GM21423 (cell line): Measurements from ENCODE around the gene NNT.
"Not testable (repeated sequence)": the region's sequence is repeated elsewhere in the genome, so short reads cannot be mapped to it uniquely, and the experiment has no call there.

Source experiments
- ATAC-seq: cut with Tn5 transposase; IDR thresholded peaks from one replicate; pipeline ENCODE4 v1.9.1; 2021; ENCODE audit warnings: mild to moderate bottlenecking, moderate library complexity; ENCODE audit not compliant: unreplicated experiment

NNT gene

DNA sequence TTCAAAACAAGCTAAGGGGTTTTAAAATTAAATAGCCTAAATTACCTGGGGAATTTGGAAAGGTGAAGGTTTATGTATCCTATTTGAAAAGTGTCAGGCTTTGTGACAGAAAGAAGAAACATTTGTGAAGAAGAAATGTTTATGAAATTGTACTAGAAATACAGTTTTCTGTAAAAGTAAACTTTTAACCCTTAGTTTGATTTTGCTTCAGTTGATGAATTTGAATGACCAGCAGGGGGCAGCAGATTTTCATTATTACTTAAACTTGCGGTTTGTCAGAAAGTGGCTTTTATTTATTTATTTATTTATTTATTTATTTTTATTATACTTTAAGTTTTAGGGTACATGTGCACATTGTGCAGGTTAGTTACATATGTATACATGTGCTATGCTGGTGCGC, 58.1 kb downstream of the NNT start:
- no peak for ATAC-seq

DNA sequence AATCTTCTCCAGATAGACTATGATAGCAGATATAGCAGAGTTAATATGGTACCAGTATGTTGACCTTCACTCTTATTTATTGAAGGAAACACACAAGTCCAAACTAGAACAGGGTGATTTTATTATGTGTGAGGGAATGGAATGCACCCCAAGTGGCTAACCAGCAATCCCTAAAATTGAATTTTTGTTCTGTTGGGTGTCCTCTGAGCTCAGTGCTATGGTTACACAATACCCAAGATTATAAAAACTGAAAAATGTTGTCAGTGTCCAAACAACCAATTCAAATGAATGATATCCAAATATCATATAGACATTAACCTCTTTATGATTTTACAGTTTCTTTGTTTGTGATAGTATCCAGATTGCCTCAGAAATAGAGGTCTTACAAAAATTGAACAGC, 60.9 kb downstream of the NNT start:
- ATAC-seq: no peak

DNA sequence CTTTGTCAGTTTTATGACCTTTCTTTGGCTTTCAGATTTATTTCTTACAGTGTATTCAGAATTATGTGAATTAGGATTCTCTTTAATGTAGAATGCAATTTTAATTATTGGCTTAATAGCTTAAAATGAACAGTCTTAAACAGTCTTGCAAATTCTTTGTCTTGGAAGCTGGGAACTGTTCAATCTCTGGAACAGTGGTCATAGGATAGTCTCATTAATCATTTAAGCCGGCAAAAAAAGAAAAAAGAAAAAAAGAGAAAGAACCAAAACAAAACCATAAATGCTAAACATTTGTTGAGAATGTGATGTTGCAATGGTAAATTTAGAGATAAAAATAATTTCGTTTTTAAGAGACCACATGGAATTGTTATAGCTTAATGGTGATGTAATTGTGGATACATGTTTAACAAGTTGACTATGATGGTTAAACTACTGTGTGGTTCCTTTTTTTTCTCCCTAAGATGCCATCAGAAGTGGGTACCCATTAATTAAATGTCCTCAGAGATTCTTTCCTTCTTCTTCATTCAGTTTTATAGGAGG, 61.6 kb downstream of the NNT start:
- no peak for ATAC-seq

DNA sequence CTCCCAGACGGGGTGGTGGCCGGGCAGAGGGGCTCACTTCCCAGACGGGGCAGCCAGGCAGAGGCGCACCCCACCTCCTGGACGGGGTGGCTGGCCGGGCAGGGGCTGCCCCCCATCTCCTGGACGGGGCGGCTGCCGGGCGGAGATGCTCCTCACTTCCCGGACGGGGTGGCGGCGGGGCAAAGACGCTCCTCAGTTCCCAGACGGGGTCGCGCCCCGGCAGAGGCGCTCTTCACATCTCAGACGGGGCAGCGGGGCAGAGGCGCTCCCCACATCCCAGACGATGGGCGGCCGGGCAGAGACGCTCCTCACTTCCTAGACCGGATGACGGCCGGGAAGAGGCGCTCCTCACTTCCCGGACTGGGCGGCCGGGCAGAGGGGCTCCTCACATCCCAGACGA, 62.8 kb downstream of the NNT start:
- not testable (repeated sequence) for ATAC-seq

- not testable (repeated sequence) for ATAC-seq
Measured at GRCh38 chr5:43666728-43667127, 63.7 kb downstream of the NNT start.

DNA sequence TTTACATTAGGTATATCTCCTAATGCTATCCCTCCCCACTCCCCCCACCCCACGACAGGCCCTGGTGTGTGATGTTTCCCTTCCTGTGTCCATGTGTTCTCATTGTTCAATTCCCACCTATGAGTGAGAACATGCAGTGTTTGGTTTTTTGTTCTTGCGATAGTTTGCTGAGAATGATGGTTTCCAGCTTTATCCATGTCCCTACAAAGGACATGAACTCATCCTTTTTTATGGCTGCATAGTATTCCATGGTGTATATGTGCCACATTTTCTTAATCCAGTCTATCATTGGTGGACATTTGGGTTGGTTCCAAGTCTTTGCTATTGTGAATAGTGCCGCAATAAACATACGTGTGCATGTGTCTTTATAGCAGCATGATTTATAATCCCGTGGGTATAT, 64.4 kb downstream of the NNT start:
- ATAC-seq: not testable (repeated sequence)

DNA sequence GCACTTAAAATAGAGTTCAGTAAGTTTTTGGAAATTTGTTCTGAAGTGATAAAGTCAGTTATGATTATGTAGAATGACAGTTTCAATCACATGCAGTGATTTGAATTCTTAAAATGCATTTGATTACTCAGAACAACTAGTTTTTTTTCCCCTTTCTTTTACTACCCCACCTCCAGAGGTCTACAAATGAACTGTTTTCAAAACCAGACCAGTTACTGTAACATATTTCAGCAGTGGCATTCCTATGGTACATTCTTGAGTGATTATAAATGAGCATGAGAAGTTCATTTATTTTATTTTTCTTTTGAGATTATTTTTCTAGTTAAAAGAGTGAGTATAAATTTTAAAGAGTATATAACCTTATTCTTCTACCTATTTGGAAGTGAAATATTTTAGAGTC, 71.6 kb downstream of the NNT start:
- no peak for ATAC-seq

DNA sequence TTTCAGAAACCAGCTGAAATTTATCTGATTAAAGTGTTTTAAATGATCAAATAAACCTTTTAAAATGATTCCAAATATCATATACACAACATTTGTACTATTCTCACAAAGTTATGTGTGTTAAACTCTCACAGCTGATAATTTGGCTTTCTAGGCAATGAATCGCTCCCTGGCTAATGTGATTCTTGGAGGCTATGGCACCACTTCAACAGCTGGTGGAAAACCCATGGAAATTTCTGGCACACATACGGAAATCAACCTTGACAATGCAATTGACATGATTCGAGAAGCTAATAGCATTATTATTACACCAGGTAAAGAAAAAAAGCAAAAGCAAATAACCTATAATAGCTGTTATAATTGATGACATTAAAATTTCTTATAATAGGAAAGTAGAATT, 72.4 kb downstream of the NNT start:
- ATAC-seq: no peak

GRCh38 chr5:43676083-43676840, 73.3 kb downstream of the NNT start:
- no peak for ATAC-seq

DNA sequence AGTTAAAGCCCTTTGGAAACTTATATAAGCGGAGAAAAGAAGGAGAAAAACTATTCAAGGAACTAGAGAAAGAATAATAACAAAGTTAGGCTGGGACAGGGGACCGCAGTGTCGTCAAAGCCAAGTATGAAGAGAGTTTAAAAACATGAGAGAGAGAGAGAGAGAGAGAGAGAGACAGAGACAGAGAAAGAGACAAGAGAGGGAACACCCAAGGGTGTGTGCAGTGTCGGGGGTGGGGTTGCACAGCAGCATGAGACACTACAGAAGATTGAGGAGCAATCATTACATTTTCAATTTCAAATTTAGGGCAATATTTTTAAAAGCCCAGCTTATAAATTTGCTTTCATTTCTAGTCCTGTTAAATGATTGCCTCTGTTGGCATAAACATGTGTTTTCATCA, 74.3 kb downstream of the NNT start:
- no peak for ATAC-seq

GRCh38 chr5:43679214-43679613, 76.2 kb downstream of the NNT start:
- no peak for ATAC-seq

GRCh38 chr5:43680286-43680685, 77.3 kb downstream of the NNT start:
- no peak for ATAC-seq

DNA sequence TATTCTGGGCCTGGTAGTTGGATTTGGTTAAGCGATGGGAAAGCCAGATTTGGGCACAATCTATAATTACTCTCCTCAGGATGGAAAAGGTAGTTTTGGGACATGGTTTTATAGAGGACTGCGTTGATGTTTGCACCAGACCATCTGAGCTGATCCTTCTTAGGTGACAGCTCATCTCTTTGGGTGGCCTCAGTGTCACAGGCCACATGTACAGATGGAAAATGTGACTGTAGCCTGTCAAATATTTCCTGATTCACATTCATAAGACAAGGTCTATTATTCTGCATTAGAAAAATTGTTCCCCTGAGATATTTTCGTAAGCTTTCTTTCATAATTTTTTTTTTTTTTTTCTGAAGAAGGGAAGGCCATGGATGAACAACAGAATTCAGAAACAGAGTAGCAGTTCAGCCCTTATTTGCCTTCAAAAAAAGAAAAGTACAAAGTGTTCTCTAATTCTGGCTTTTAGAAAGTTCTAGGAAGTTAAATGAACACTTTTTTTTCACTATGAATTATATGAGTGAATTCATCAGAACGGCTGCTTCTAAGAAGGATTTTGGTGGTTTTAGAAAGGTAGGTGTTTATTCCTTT, 81.0 kb downstream of the NNT start:
- ATAC-seq: no peak

DNA sequence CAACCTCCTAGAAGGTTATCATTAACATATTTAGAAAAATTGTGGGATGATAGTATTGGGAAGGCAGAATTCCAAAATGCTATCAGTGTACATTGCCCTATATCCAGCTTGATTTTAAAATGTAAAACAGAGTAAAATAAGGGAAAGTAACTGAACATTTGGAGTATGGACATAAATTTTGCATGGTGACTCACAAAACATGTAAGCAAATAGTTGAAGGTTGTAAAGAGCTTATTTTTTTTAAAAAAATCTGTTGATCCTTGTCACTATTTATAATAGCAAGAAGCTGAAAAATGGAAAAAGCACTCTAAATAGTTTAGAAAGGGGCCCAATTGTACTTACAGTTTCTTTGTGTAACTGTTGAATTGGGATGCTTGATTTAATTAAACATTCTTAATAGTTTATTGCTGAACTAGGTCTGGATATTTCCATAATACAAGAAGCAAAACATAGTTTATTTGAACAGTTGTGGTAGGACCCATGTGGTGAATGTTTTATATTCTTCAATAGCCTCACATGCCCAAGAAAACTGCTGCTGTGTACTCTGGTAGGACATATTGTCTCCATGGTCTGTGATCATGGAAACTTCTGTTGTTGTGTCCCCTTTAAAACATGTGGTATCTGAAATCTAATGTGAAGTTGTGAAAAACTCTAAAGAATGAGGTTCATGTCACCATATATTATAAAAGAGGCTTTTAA, 82.4 kb downstream of the NNT start:
- ATAC-seq: no peak

- ATAC-seq: no peak
Measured at GRCh38 chr5:43687275-43687674, 84.3 kb downstream of the NNT start.

- ATAC-seq: no peak
Measured at GRCh38 chr5:43691275-43691674, 88.3 kb downstream of the NNT start.

DNA sequence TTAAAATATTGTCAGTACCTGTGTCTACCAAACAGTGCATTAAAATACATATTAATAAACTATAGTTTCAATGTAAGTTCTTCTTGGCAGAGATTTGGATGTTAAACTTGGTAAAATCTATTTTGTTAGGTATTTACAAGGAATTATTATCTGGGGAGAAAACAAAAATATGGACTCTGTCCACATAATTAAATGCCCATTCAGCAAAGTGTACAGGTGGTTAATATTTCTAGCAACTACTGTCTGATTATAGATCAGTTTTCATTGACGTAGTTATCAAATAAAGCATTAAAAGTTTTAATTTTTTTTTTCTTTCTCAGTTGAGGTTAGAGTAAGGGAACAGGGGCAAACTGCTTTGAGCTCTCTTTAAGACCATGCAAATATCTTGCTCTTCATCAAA, 88.9 kb downstream of the NNT start:
- ATAC-seq: no peak

GRCh38 chr5:43693411-43693810, 90.4 kb downstream of the NNT start:
- no peak for ATAC-seq

DNA sequence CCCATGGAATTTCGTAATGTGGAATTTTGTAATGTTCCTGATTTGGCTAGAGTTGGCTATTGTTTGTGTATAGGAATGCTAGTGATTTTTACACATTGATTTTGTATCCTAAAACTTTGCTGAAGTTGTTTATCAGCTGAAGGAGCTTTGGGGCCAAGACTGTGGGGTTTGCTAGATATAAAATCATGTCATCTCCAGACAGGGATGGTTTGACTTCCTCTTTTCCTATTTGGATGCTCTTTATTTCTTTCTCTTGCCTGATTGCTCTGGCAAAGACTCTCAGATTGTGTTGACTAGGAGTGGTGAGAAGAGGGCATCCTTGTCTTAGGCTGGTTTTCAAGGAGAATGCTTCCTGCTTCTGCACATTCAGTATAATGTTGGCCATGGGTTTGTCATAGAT, 91.0 kb downstream of the NNT start:
- ATAC-seq: no peak

DNA sequence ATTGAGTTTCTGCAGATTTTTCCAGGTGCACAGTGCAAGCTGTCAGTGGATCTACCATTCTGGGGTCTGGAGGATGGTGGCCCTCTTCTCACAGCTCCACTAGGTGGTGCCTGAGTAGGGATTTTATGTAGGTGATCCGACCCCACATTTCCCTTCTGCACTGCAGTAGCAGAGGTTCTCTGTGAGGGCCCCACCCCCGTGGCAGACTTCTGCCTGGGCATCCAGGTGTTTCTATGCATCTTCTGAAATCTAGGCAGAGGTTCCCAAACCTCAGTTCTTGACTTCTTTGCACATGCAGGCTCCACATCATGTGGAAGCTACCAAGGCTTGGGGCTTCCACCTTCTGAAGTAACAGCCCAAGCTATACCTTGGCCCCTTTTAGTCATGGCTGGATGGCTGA, 93.5 kb downstream of the NNT start:
- not testable (repeated sequence) for ATAC-seq

GRCh38 chr5:43699910-43700309, 96.9 kb downstream of the NNT start:
- no peak for ATAC-seq

DNA sequence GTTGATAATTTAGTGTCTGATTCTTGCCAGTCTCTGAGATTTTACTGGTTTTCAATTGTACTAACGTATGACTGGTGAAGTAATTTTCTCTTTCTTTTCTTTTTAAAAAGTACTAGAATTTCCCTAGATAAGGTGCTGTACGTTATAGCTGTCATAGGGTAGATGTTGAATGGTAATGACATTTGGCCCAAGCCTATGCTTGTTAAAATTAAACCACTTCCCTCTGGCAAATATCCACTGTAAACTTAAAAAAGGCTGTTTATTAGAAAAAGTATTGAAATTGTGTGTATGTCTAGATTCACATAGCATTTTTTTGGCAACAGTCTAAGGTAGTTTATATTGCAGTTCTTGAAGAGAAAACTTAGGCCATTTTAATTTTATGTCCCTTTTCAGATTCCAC, 97.6 kb downstream of the NNT start:
- no peak for ATAC-seq
